Mesendoderm (in vitro differentiated cells): ENCODE data around the gene HID1.

Experiments
- DNase-seq: peaks from one replicate; pipeline ENCODE4 v3.0.0; 2013
- H2AK5ac ChIP-seq: 2 replicates; pipeline ENCODE4 v1.6.1; 2013; ENCODE audit warnings: low read length, inconsistent platforms
- H2BK120ac ChIP-seq: 2 replicates; pipeline ENCODE4 v1.6.1; 2013; ENCODE audit warnings: low read depth, mild to moderate bottlenecking, low read length, moderate library complexity, mixed read lengths
- H2BK15ac ChIP-seq: replicated peaks from 2 replicates; pipeline ENCODE4 v1.6.1; 2013; ENCODE audit warnings: low read depth, mild to moderate bottlenecking, moderate library complexity
- H2BK5ac ChIP-seq: 2 replicates; pipeline ENCODE4 v1.6.1; 2013; ENCODE audit warnings: low read length, inconsistent platforms
- H3K18ac ChIP-seq: 2 replicates; pipeline ENCODE4 v1.6.1; 2013; ENCODE audit warnings: mild to moderate bottlenecking, low read length, mixed read lengths
- H3K23ac ChIP-seq: one replicate; pipeline ENCODE4 v1.6.1; 2013; ENCODE audit warnings: low read length
- H3K27ac ChIP-seq: 2 replicates; pipeline ENCODE4 v1.5.1; 2013; ENCODE audit warnings: low read depth, mild to moderate bottlenecking, inconsistent platforms, low read length, moderate library complexity
- H3K27me3 ChIP-seq: 2 replicates; pipeline ENCODE4 v1.6.1; 2013; ENCODE audit warnings: low read length, control low read depth, mild to moderate bottlenecking, inconsistent platforms; ENCODE audit not compliant: insufficient read depth, poor library complexity
- H3K36me3 ChIP-seq: 2 replicates; pipeline ENCODE4 v1.6.1; 2013; ENCODE audit warnings: low read length, inconsistent platforms; ENCODE audit not compliant: control insufficient read depth, insufficient read depth
- H3K4ac ChIP-seq: one replicate; pipeline ENCODE4 v1.6.1; 2013; ENCODE audit warnings: low read depth, mild to moderate bottlenecking, low read length, moderate library complexity
- H3K4me1 ChIP-seq: 2 replicates; pipeline ENCODE4 v1.6.1; 2013; ENCODE audit warnings: low read depth, low read length, inconsistent platforms; ENCODE audit not compliant: control insufficient read depth
- H3K4me2 ChIP-seq: 2 replicates; pipeline ENCODE4 v1.6.1; 2013; ENCODE audit warnings: low read length
- H3K4me3 ChIP-seq: 2 replicates; pipeline ENCODE4 v1.5.1; 2013; ENCODE audit warnings: mild to moderate bottlenecking, low read length
- H3K56ac ChIP-seq: one replicate; pipeline ENCODE4 v1.6.1; 2013; ENCODE audit warnings: low read length
- H3K79me1 ChIP-seq: 2 replicates; pipeline ENCODE4 v1.6.1; 2013; ENCODE audit warnings: low read length, inconsistent platforms
- H3K79me2 ChIP-seq: 2 replicates; pipeline ENCODE4 v1.6.1; 2013; ENCODE audit warnings: mild to moderate bottlenecking, low read length; ENCODE audit not compliant: control insufficient read depth, insufficient read depth
- H3K9ac ChIP-seq: 2 replicates; pipeline ENCODE4 v1.6.1; 2013; ENCODE audit warnings: low read length, inconsistent platforms
- H4K5ac ChIP-seq: one replicate; pipeline ENCODE4 v1.6.1; 2013; ENCODE audit warnings: low read length
- H4K8ac ChIP-seq: one replicate; pipeline ENCODE4 v1.6.1; 2013; ENCODE audit warnings: low read depth, mild to moderate bottlenecking, control low read depth, low read length, moderate library complexity
- WGBS: extraction: QIAGEN DNeasy Blood & Tissue Kit; methylation state at CpG from one replicate; pipeline ENCODE4 v1.1.7; 2013; ENCODE audit warnings: low lambda C conversion rate, missing lambda C conversion rate; ENCODE audit not compliant: insufficient coverage; ENCODE audit errors: extremely low coverage; 5-methylcytosine and 5-hydroxymethylcytosine counted together

The HID1 gene

DNA sequence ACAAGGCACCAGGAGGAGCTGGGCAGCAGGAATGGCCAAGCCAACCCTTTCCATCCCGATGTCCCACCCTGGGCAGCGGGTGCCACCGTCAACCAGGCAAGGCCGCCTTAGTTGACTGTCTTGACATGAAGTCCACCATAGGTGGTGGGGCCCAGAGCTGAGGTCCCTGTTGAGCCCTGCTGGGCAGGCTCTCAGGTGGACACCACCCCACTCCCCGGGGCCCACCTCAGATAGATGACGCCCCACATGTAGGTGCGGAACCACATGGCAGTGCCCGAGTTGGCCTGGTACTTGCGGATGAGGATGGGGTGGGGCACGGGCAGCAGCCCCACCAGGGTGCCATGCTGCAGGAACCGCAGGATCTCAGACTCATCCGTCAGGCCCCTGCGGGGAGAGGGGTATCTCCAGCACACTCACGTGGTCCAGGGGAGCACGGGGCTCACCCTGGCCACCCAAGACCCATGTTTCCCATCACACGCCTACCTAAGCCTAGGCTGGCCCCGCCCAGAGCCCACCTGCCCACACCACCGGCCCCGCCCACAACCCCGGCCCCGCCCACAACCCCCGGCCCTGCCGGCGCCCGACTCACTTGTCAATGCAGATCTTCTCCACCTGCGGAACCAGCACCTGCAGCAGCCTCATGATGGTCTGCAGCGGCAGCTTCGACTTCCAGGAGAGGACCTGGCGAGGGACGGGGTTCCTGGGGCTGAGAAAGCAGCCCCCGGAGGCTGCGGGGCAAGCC is 20.7 kb downstream of the HID1 start:
- no peaks in the 10 kb centered on the region for H3K27me3 ChIP-seq

DNA sequence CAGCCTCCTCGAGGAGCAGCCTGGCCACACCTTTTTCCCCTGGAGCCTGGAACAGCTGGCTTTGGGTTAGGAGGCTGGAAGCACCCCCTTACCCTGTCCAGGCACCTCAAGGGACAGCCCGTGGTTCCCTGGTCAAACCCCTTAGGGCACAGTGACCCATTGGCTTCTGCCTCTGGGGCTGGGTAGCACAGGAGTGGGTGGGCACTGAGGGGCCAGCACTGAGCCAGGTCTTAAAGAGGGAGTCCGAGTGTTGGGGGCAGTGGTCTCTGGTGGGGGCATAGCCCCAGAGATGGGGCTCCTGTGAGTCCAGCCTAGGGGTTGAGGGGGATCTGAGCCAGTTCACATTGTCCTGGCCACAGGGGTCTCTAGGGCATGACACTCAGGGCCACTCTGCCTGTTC is 21.5 kb downstream of the HID1 start:
- Histone ChIP-seq H2AK5ac (no peak overlapping the region), H2BK120ac (no peak overlapping the region), H3K23ac (no peak overlapping the region), H3K4me3 (no peak overlapping the region), H2BK15ac (no peak overlapping the region), H3K18ac (no peak overlapping the region), H3K9ac (no peak overlapping the region), H3K36me3 (no peaks in the 10 kb centered on the region), H3K79me2 (no peaks in the 10 kb centered on the region), H4K8ac (no peak overlapping the region), H3K4me1 (no peaks in the 10 kb centered on the region), H3K27ac (no peak overlapping the region), H4K5ac (no peak overlapping the region), H3K27me3 (no peaks in the 10 kb centered on the region), H3K4ac (no peak overlapping the region), H3K4me2 (no peak overlapping the region), H2BK5ac (no peak overlapping the region), H3K79me1 (no peaks in the 10 kb centered on the region), H3K56ac (no peak overlapping the region)
- no CpG with 5 or more reads among the region's 3 CpGs for WGBS
- DNase-seq, result no peak

More for the DNA sequence above, 20.7 kb downstream of the HID1 start:
- Histone ChIP-seq H4K8ac (no peak overlapping the region), H3K23ac (no peak overlapping the region), H2BK120ac (no peak overlapping the region), H2BK15ac (no peak overlapping the region), H3K56ac (no peak overlapping the region), H3K79me1 (no peaks in the 10 kb centered on the region), H4K5ac (no peak overlapping the region), H3K4me1 (no peaks in the 10 kb centered on the region), H3K79me2 (no peaks in the 10 kb centered on the region), H3K27ac (no peak overlapping the region), H3K4ac (no peak overlapping the region), H2BK5ac (no peak overlapping the region), H3K36me3 (no peaks in the 10 kb centered on the region), H3K4me3 (no peak overlapping the region), H3K9ac (no peak overlapping the region), H3K4me2 (no peak overlapping the region), H2AK5ac (no peak overlapping the region), H3K18ac (no peak overlapping the region)
- no peak for DNase-seq
- WGBS, result no CpG with 5 or more reads among the region's 32 CpGs

DNA sequence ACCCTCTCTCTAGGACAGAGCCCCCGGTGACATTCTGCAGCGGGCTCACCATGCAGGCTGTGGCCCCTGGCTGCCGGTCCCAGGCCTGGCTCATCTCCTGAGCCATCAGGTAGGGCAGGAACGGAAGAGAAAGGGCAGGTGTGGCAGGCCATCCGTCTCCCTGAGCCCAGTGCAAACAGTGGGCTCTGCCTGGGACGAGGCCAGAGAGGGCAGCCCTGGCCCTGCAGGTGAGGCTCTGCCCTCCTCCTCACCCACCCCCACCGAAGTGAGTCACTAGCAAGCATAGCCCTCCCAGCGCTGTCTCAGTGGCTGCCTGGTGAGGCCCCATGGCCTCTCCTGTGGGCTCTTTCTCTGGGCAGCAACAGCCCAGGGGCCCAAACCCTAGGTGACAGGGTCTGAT is 22.4 kb downstream of the HID1 start:
- Histone ChIP-seq H3K4ac (no peak overlapping the region), H3K9ac (no peak overlapping the region), H3K4me1 (no peaks in the 10 kb centered on the region), H3K4me3 (no peak overlapping the region), H3K18ac (no peak overlapping the region), H2BK15ac (no peak overlapping the region), H3K36me3 (no peaks in the 10 kb centered on the region), H4K5ac (no peak overlapping the region), H3K79me1 (no peaks in the 10 kb centered on the region), H3K27me3 (no peaks in the 10 kb centered on the region), H4K8ac (no peak overlapping the region), H2BK120ac (no peak overlapping the region), H3K79me2 (no peaks in the 10 kb centered on the region), H3K56ac (no peak overlapping the region), H2BK5ac (no peak overlapping the region), H3K27ac (no peak overlapping the region), H3K23ac (no peak overlapping the region), H2AK5ac (no peak overlapping the region), H3K4me2 (no peak overlapping the region)
- no CpG with 5 or more reads among the region's 8 CpGs for WGBS
- DNase-seq, result no peak

GRCh38 chr17:74949455-74950115 is 23.0 kb downstream of the HID1 start:
- no CpG with 5 or more reads among the region's 12 CpGs for WGBS
- H3K79me2 ChIP-seq, result no peaks in the 10 kb centered on the region
- H4K8ac ChIP-seq, result no peak overlapping the region
- H2BK5ac ChIP-seq, result no peak overlapping the region
- no peaks in the 10 kb centered on the region for H3K27me3 ChIP-seq
- H3K4me1 ChIP-seq, result no peaks in the 10 kb centered on the region
- no peak overlapping the region for H3K23ac ChIP-seq
- H2BK15ac ChIP-seq, result no peak overlapping the region
- no peak overlapping the region for H3K56ac ChIP-seq
- no peaks in the 10 kb centered on the region for H3K36me3 ChIP-seq
- no peak overlapping the region for H3K18ac ChIP-seq
- H3K27ac ChIP-seq, result no peak overlapping the region
- no peaks in the 10 kb centered on the region for H3K79me1 ChIP-seq
- no peak overlapping the region for H3K4me2 ChIP-seq
- no peak overlapping the region for H2BK120ac ChIP-seq
- H3K9ac ChIP-seq, result no peak overlapping the region
- H3K4ac ChIP-seq, result no peak overlapping the region
- no peak for DNase-seq
- H3K4me3 ChIP-seq, result no peak overlapping the region
- H2AK5ac ChIP-seq, result no peak overlapping the region
- H4K5ac ChIP-seq, result no peak overlapping the region

DNA sequence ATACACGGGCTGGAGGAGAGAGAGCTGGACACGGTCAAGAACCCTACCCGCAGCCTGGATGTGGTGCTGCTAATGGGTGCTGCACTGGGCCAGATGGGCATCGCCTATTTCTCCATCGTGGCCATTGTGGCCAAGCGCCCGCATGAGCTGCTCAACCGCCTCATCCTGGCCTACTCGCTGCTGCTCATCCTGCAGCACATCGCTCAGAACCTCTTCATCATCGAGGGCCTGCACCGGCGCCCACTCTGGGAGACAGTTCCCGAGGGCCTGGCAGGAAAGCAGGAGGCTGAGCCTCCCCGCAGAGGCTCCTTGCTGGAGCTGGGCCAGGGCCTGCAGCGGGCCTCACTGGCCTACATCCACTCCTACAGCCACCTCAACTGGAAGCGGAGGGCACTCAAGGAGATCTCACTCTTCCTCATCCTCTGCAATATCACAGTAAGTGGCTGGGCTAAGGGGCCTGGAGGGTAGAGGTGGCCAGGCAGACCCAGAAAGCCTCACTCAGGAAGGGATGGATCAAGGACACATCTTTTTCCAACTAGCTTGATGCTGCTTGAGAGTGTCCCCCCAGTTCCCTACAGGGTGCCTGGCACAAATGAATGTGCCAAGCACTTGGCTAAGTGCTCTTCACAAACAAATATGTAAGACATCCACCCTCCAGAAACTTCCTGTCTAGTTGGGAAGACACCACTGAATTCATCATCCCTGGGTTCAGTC is 25.4 kb downstream of the HID1 start:
- Histone ChIP-seq H3K79me1 (no peaks in the 10 kb centered on the region), H3K79me2 (no peaks in the 10 kb centered on the region), H3K27ac (no peak overlapping the region), H3K4me1 (no peaks in the 10 kb centered on the region), H2AK5ac (no peak overlapping the region), H3K4me3 (no peak overlapping the region), H3K9ac (no peak overlapping the region), H3K56ac (no peak overlapping the region), H4K8ac (no peak overlapping the region), H3K27me3 (no peaks in the 10 kb centered on the region), H2BK15ac (no peak overlapping the region), H2BK5ac (no peak overlapping the region), H2BK120ac (no peak overlapping the region), H3K18ac (no peak overlapping the region), H3K4ac (no peak overlapping the region), H3K36me3 (no peaks in the 10 kb centered on the region), H3K4me2 (no peak overlapping the region), H4K5ac (no peak overlapping the region), H3K23ac (no peak overlapping the region)
- DNase-seq, result no peak
- no CpG with 5 or more reads among the region's 17 CpGs for WGBS
